Measurements from ENCODE around the gene TRPM8. TPM values are rescaled to one million over a fixed set of nuclear protein-coding genes. Genes with fewer than 3 reads are reported as not detected.

TRPM8 gene
- total RNA-seq, 4 donors from 2014 or later, result not detected

DNA sequence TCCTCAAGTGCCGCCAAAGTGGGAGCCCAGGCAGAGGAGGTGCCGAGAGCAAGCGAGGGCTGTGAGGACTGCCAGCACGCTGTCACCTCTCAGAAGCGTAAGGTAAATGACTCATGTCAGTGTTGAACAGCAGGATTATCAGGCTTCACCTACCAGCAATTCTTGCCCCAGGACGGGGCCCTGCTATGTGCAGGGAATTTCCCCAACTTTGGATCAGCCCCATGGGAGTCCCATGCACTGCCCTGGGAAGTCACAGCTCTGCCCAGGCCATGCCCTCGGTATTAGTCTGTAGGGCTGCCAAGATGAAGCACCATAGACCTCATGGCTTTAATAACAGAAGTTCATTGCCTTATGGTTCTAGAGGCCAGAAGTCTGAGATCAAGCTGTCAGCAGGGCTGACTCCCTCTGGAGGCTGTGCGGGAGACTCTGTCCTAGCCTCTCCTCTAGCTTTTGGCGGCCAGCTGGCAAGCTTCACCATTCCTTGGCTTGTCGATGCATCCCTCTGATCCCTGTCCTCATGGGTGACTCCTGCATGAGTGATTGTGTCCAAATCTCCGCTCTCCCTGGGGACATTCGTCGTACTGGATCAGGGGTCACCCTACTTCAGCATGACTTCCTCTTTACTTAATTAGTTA, 55.9 kb downstream of the TRPM8 start:
- DNase-seq (no peak), ATAC-seq (no peak)
- in situ Hi-C loops (cut with MboI; ENCODE audit: low sequenced_read_pairs in 4 of 4) (no loop called here), intact Hi-C loops (cut with DNase I; ENCODE audit: low total_unique reads) (loop anchor here (10.0 kb wide), 1 partner anchor 572 kb away; no protein-coding TSS in a partner anchor)
- no peak overlapping the region for H3K27ac ChIP-seq
- H3K4me1 ChIP-seq, result no peaks in the 10 kb centered on the region
- no peak overlapping the region for H3K4me3 ChIP-seq
- H3K9me3 ChIP-seq, result no peaks in the 10 kb centered on the region
- no peaks in the 10 kb centered on the region for H3K36me3 ChIP-seq
- TF ChIP-seq, protein P1, sequence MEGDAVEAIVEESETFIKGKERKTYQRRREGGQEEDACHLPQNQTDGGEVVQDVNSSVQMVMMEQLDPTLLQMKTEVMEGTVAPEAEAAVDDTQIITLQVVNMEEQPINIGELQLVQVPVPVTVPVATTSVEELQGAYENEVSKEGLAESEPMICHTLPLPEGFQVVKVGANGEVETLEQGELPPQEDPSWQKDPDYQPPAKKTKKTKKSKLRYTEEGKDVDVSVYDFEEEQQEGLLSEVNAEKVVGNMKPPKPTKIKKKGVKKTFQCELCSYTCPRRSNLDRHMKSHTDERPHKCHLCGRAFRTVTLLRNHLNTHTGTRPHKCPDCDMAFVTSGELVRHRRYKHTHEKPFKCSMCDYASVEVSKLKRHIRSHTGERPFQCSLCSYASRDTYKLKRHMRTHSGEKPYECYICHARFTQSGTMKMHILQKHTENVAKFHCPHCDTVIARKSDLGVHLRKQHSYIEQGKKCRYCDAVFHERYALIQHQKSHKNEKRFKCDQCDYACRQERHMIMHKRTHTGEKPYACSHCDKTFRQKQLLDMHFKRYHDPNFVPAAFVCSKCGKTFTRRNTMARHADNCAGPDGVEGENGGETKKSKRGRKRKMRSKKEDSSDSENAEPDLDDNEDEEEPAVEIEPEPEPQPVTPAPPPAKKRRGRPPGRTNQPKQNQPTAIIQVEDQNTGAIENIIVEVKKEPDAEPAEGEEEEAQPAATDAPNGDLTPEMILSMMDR (IDR thresholded peaks at IDR 0.05 in 4 of 5, conservative IDR thresholded peaks at IDR 0.05 in 1 of 5), result no peak
- TF ChIP-seq POLR2A (IDR thresholded peaks at IDR 0.05), result no peak
- no peaks in the 10 kb centered on the region for H3K27me3 ChIP-seq

DNA sequence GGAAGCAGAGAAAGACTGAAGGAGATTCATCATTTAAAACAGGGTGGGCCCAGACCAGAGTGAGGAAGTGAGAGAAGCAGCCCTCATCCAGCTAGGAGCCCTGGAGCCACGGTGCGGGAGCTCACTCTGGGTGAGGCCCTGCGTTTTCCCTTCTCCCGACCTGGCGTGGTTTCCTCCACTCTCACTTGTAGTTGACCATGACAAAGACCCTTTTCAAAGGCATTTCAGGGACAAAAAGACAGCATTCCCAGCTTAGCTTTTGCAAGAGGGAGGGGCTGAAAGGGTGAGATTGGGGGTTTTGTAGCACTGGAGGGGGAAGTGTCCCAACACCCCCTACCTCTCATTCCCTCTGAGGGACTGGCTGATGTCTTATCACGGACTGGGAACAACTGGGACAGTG, 56.6 kb downstream of the TRPM8 start:
- H3K27ac ChIP-seq, result peak overlapping the region in 3 of 4 donors; percentile 18 to 48 (median 43)
- ATAC-seq (no peak), DNase-seq (no peak)
- no peaks in the 10 kb centered on the region for H3K4me1 ChIP-seq
- intact Hi-C loops (cut with DNase I; ENCODE audit: low total_unique reads) (loop anchor here (10.0 kb wide), 1 partner anchor 571 kb away; no protein-coding TSS in a partner anchor), in situ Hi-C loops (cut with MboI; ENCODE audit: low sequenced_read_pairs in 4 of 4) (no loop called here)
- no peaks in the 10 kb centered on the region for H3K27me3 ChIP-seq
- H3K36me3 ChIP-seq, result no peaks in the 10 kb centered on the region
- no peaks in the 10 kb centered on the region for H3K9me3 ChIP-seq
- TF ChIP-seq POLR2A (IDR thresholded peaks at IDR 0.05), result no peak
- TF ChIP-seq, protein P1 (IDR thresholded peaks at IDR 0.05 in 4 of 5, conservative IDR thresholded peaks at IDR 0.05 in 1 of 5), result no peak
- H3K4me3 ChIP-seq, result no peak overlapping the region

DNA sequence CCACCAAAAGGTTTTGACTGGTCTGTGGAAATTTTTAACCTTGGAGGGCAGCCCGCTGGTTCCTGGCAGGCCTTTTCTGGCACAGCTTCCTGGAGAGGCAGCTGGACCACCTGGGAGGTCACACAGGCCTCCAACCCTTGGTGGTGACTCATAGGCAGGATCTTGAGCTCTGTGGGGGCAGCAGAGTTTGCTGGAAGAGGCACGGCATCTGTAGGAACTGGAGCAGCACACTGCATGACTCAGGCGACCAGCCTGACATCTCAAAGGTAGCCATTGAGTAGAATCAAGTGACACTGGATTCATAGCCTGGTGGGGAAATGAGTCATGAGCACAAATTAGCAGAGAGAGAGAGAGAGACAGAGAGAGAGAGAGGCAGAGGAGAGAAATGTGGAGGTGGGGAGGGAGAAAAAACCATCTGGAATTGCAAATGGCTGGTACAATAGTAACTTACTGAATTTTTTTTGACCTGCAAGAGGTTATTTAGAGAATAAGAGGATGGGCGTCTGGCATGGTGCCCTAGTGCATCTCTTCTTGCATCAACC, 57.4 kb downstream of the TRPM8 start:
- H3K4me1 ChIP-seq, result no peaks in the 10 kb centered on the region
- TF ChIP-seq, protein P1 (IDR thresholded peaks at IDR 0.05 in 4 of 5, conservative IDR thresholded peaks at IDR 0.05 in 1 of 5), result no peak
- TF ChIP-seq POLR2A (IDR thresholded peaks at IDR 0.05), result no peak
- H3K4me3 ChIP-seq, result no peak overlapping the region
- peak overlapping the region in 3 of 4 donors; percentile 43 to 48 (median 45) for H3K27ac ChIP-seq
- no peaks in the 10 kb centered on the region for H3K9me3 ChIP-seq
- in situ Hi-C loops (cut with MboI; ENCODE audit: low sequenced_read_pairs in 4 of 4), result loop anchor here in 2 of 4 donors (25.0 kb wide), 1 partner anchor 563 kb away; no protein-coding TSS in a partner anchor
- DNase-seq (peak; percentile 44 to 84), ATAC-seq (peak; percentile 95 to 97)
- no peaks in the 10 kb centered on the region for H3K36me3 ChIP-seq
- intact Hi-C loops (cut with DNase I; ENCODE audit: low total_unique reads), result loop anchor here (10.0 kb wide), 1 partner anchor 570 kb away; no protein-coding TSS in a partner anchor
- no peaks in the 10 kb centered on the region for H3K27me3 ChIP-seq

DNA sequence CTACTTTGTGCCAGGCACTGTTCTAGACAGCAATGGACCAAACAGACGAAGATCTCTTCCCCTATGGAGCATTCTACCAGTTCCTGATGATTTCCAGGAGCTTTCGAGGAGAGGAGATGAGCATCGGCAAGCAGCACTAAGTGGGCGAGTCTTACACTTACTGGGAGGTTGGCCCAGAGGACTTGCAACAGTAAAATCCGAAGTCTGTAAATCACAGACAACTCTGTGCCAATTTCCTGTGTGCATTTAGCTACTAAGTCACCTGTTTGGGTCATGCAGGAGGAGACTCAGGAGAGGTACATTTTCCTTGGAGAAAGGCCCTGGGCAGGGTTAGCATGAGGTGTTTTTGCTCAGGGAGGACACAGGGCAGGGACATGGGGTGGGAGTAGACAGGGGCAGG, 58.9 kb downstream of the TRPM8 start:
- Histone ChIP-seq H3K4me1 (no peaks in the 10 kb centered on the region), H3K36me3 (no peaks in the 10 kb centered on the region), H3K9me3 (no peaks in the 10 kb centered on the region), H3K27me3 (no peaks in the 10 kb centered on the region), H3K27ac (no peak overlapping the region), H3K4me3 (no peak overlapping the region)
- intact Hi-C loops (cut with DNase I; ENCODE audit: low total_unique reads) (loop anchor here (10.0 kb wide), 1 partner anchor 569 kb away; no protein-coding TSS in a partner anchor), in situ Hi-C loops (cut with MboI; ENCODE audit: low sequenced_read_pairs in 4 of 4) (loop anchor here in 2 of 4 donors (25.0 kb wide), 1 partner anchor 561 kb away; no protein-coding TSS in a partner anchor)
- DNase-seq (no peak), ATAC-seq (no peak)
- TF ChIP-seq, protein P1 (IDR thresholded peaks at IDR 0.05 in 4 of 5, conservative IDR thresholded peaks at IDR 0.05 in 1 of 5), result no peak
- no peak for TF ChIP-seq POLR2A (IDR thresholded peaks at IDR 0.05)
